Stomach (tissue), 9 donors: ENCODE results near the gene BPIFB6. TPM values are rescaled to one million over a fixed set of nuclear protein-coding genes. Genes with fewer than 3 reads are reported as not detected.

Source experiments
- DNase-seq, 2 donors: peaks; one replicate each; pipeline versions ENCODE4 v3.0.0 to v3.0.0-alpha.2; 2013 to 2019
- H3K27ac ChIP-seq, 5 donors: fragments of 200-600 bp in 4 of 5; sonication (generic) in 4 of 5; one replicate each; pipeline ENCODE4 v1.5.1; 2013 to 2019; ENCODE audit warnings: mild to moderate bottlenecking in 1 of 5, moderate library complexity in 1 of 5
- H3K27me3 ChIP-seq, 3 donors: fragments of 200-600 bp; sonication (generic); one replicate each; pipeline ENCODE4 v1.5.1; 2017 to 2019; ENCODE audit warnings: mixed run types in 1 of 3
- H3K36me3 ChIP-seq, 4 donors: fragments of 200-600 bp; sonication (generic); 1 replicate in 3 of 4; 2 replicates in 1 of 4; pipeline ENCODE4 v1.5.1; 2016 to 2019
- H3K4me1 ChIP-seq, 4 donors: fragments of 200-600 bp; sonication (generic); one replicate each; pipeline ENCODE4 v1.5.1; 2016 to 2019
- H3K4me3 ChIP-seq, 4 donors: fragments of 200-600 bp; sonication (generic) in 3 of 4; one replicate each; pipeline ENCODE4 v1.5.1; 2016 to 2019; ENCODE audit warnings: mild to moderate bottlenecking in 1 of 4
- H3K9me3 ChIP-seq, 4 donors: fragments of 200-600 bp; sonication (generic); one replicate each; pipeline ENCODE4 v1.5.1; 2016 to 2019
- CTCF ChIP-seq, 7 experiments: fragments of 450-650 bp in 4 of 7; fragments of 200-600 bp in 3 of 7; sonication (generic) in 3 of 7; IDR thresholded peaks; one replicate each; pipeline ENCODE4 v1.5.1; 2016 to 2019; ENCODE audit warnings: antibody characterized with exemption in 7 of 7, control low read depth in 2 of 7, mild to moderate bottlenecking in 1 of 7
- EP300 ChIP-seq: sonication (generic); formaldehyde crosslinking; IDR thresholded peaks from one replicate; pipeline ENCODE4 v1.6.1; 2017; ENCODE audit warnings: antibody characterized with exemption
- POLR2A ChIP-seq, 4 donors: fragments of 450-650 bp; IDR thresholded peaks; one replicate each; pipeline ENCODE4 v1.6.1; 2016; ENCODE audit warnings: antibody characterized with exemption in 4 of 4, control low read depth in 2 of 4, mild to moderate bottlenecking in 1 of 4, moderate library complexity in 1 of 4
- POLR2AphosphoS5 ChIP-seq, 3 donors: sonication (generic); formaldehyde crosslinking; IDR thresholded peaks; one replicate each; pipeline ENCODE4 v1.6.1; 2016; ENCODE audit warnings: antibody characterized with exemption in 3 of 3
- whole genome bisulfite sequencing, 5 donors: extraction: QIAGEN DNeasy Blood & Tissue Kit in 3 of 5; methylation state at CpG; one replicate each; pipeline versions ENCODE4 v1.1.5 to v1.1.7; 2013 to 2018; 5-methylcytosine and 5-hydroxymethylcytosine counted together
- intact Hi-C: fragments of 100-400 bp; cut with DNase I; formaldehyde crosslinking; loops from one replicate; pipeline ENCODE4 v1.15.1; 2023; ENCODE audit warnings: low total_unique reads
- polyA plus RNA-seq, 3 donors: library from polyadenylated mRNA; stranded (reverse); fragments of 200-250 nt; gene quantifications; one replicate each; pipeline ENCODE4 v1.2.3, GENCODE V29; 2013
- total RNA-seq, 5 donors: library from RNA; depleted of rRNA; stranded (reverse); fragments of >200 nt; gene quantifications; one replicate each; pipeline versions ENCODE4 v1.1.0 to v1.2.3, GENCODE V29; 2014 to 2016
- donor health status: healthy with polysubstance abuse.
- donor health status: Bipolar disorder and iron deficiency.
- donor health status: healthy.

Gene BPIFB6
- total and polyA plus RNA-seq, 8 donors, result not detected

- Histone ChIP-seq H3K9me3 (peaks cover 0 to 5% (median 0%) of the 10 kb centered on the region in 4 donors), H3K27ac (no peak overlapping the region), H3K4me3 (no peak overlapping the region), H3K27me3 (peaks cover 0 to 32% (median 4%) of the 10 kb centered on the region in 3 donors), H3K36me3 (no peaks in the 10 kb centered on the region), H3K4me1 (peaks cover 0 to 4% (median 0%) of the 10 kb centered on the region in 4 donors)
- intact Hi-C loops, result no loop called here
- TF ChIP-seq CTCF (IDR thresholded peaks at IDR 0.05) (no peak), EP300 (no peak), POLR2A (IDR thresholded peaks at IDR 0.05) (no peak), POLR2AphosphoS5 (IDR thresholded peaks at IDR 0.05) (no peak)
- peak in 1 of 2 donors; percentile 49 for DNase-seq
- WGBS, 5 donors, result 25 to 50% (median 31%) methylated on average over 5 of the region's 5 CpGs
Observed at GRCh38 chr20:33010133-33010504, 21.3 kb upstream of the BPIFB6 start.

GRCh38 chr20:33010674-33011449, 20.6 kb upstream of the BPIFB6 start:
- H3K36me3 ChIP-seq, result no peaks in the 10 kb centered on the region
- H3K27ac ChIP-seq, result no peak overlapping the region
- H3K27me3 ChIP-seq, result peaks cover 0 to 35% (median 4%) of the 10 kb centered on the region in 3 donors
- 82 to 87% (median 83%) methylated on average over 6 to 8 of the region's 8 CpGs for WGBS, 5 donors
- TF ChIP-seq EP300, result no peak
- no peak for TF ChIP-seq CTCF (IDR thresholded peaks at IDR 0.05)
- DNase-seq, result no peak
- intact Hi-C loops, result no loop called here
- H3K4me3 ChIP-seq, result no peak overlapping the region
- no peaks in the 10 kb centered on the region for H3K9me3 ChIP-seq
- peaks cover 0 to 4% (median 0%) of the 10 kb centered on the region in 4 donors for H3K4me1 ChIP-seq

GRCh38 chr20:33012327-33013189, 18.9 kb upstream of the BPIFB6 start:
- H3K27me3 ChIP-seq, result peaks cover 0 to 46% (median 4%) of the 10 kb centered on the region in 3 donors
- no peak overlapping the region for H3K4me3 ChIP-seq
- H3K9me3 ChIP-seq, result no peaks in the 10 kb centered on the region
- peaks cover 0 to 4% (median 0%) of the 10 kb centered on the region in 4 donors for H3K4me1 ChIP-seq
- H3K36me3 ChIP-seq, result no peaks in the 10 kb centered on the region
- 80 to 85% (median 82%) methylated on average over 15 of the region's 15 CpGs for WGBS, 5 donors
- intact Hi-C loops, result no loop called here
- no peak overlapping the region for H3K27ac ChIP-seq
- no peak for DNase-seq
- no peak for TF ChIP-seq POLR2AphosphoS5 (IDR thresholded peaks at IDR 0.05)
- TF ChIP-seq POLR2A (IDR thresholded peaks at IDR 0.05), result no peak
- TF ChIP-seq CTCF (IDR thresholded peaks at IDR 0.05), result no peak
- TF ChIP-seq EP300, result no peak

GRCh38 chr20:33013701-33014326, 17.6 kb upstream of the BPIFB6 start:
- WGBS, 5 donors, result 67 to 76% (median 71%) methylated on average over 4 to 12 of the region's 12 CpGs
- TF ChIP-seq POLR2A (IDR thresholded peaks at IDR 0.05), result no peak
- TF ChIP-seq POLR2AphosphoS5 (IDR thresholded peaks at IDR 0.05), result no peak
- TF ChIP-seq CTCF (IDR thresholded peaks at IDR 0.05), result no peak
- no peak for TF ChIP-seq EP300
- intact Hi-C loops, result no loop called here
- no peak for DNase-seq
- no peaks in the 10 kb centered on the region for H3K36me3 ChIP-seq
- H3K4me3 ChIP-seq, result no peak overlapping the region
- peaks cover 0 to 46% (median 4%) of the 10 kb centered on the region in 3 donors for H3K27me3 ChIP-seq
- no peak overlapping the region for H3K27ac ChIP-seq
- no peaks in the 10 kb centered on the region for H3K9me3 ChIP-seq
- H3K4me1 ChIP-seq, result peaks cover 0 to 4% (median 0%) of the 10 kb centered on the region in 4 donors
